Erythroblast (primary cell): ENCODE results near the gene NEB.
A peak's percentile ranks its signal among the peaks of the same experiment; 100 is the strongest.

ENCODE experiments used
- DNase-seq, 2 experiments: peaks; one replicate each; lab custom pipeline; 2025; lab: John Stamatoyannopoulos, UW
- GATA1 ChIP-seq: IDR thresholded peaks from 2 replicates; pipeline ENCODE4 v1.6.1; 2011; ENCODE audit warnings: low read depth, mild to moderate bottlenecking, control low read depth, low read length, moderate library complexity
- POLR2A ChIP-seq: IDR thresholded peaks from 2 replicates; pipeline ENCODE4 v1.6.1; 2011; ENCODE audit warnings: mild to moderate bottlenecking, low read length

Gene NEB

GRCh38 chr2:151733771-151734672 lies at the start of gene NEB:
Gene NEB, minus strand, starts transcription at chr2:151734476. Its CDS starts 1,320 bp downstream, at chr2:151733156.
- no peak for TF ChIP-seq POLR2A
- TF ChIP-seq GATA1: no peak
- no peak for DNase-seq

- peak in 1 of 2 experiments; percentile 64 for DNase-seq
- TF ChIP-seq GATA1 (no peak), POLR2A (no peak)
These were observed 48.9 kb upstream of the NEB start for GRCh38 chr2:151783133-151783520.

- DNase-seq: peak; percentile 91 to 92
- no peak for TF ChIP-seq GATA1
- TF ChIP-seq POLR2A: no peak
These were observed 48.3 kb upstream of the NEB start for GRCh38 chr2:151782378-151783132.

- TF ChIP-seq POLR2A (no peak), GATA1 (no peak)
- DNase-seq: no peak
These were observed 47.4 kb upstream of the NEB start for GRCh38 chr2:151781642-151782041.

GRCh38 chr2:151780938-151781337 lies 46.7 kb upstream of the NEB start:
- peak in 1 of 2 experiments; percentile 21 for DNase-seq
- TF ChIP-seq GATA1 (no peak), POLR2A (no peak)

GRCh38 chr2:151777935-151778334 lies 43.7 kb upstream of the NEB start:
- no peak for TF ChIP-seq GATA1
- TF ChIP-seq POLR2A: no peak
- no peak for DNase-seq

- peak in 1 of 2 experiments; percentile 58 for DNase-seq
- TF ChIP-seq GATA1 (no peak), POLR2A (no peak)
These were observed 43.2 kb upstream of the NEB start for GRCh38 chr2:151777487-151777886.

- TF ChIP-seq POLR2A: no peak
- TF ChIP-seq GATA1: no peak
- DNase-seq: peak in 1 of 2 experiments; percentile 56
These were observed 42.1 kb upstream of the NEB start for GRCh38 chr2:151776367-151776766.

- TF ChIP-seq GATA1: no peak
- TF ChIP-seq POLR2A: peak; percentile 12
- peak; percentile 86 to 91 for DNase-seq
These were observed 40.9 kb upstream of the NEB start for GRCh38 chr2:151775057-151775740.

GRCh38 chr2:151774506-151774905 lies 40.2 kb upstream of the NEB start:
- TF ChIP-seq POLR2A (no peak), GATA1 (no peak)
- DNase-seq: peak; percentile 20 to 52

- no peak for DNase-seq
- no peak for TF ChIP-seq POLR2A
- no peak for TF ChIP-seq GATA1
These were observed 37.5 kb upstream of the NEB start for GRCh38 chr2:151771599-151772358.

- TF ChIP-seq GATA1 (no peak), POLR2A (no peak)
- no peak for DNase-seq
These were observed 36.7 kb upstream of the NEB start for GRCh38 chr2:151770995-151771394.

GRCh38 chr2:151769606-151770005 lies 35.3 kb upstream of the NEB start:
- TF ChIP-seq POLR2A (no peak), GATA1 (no peak)
- DNase-seq: no peak
